Upper lobe of left lung (tissue), 4 donors: Measurements from ENCODE around the gene SUMF2.

Experiments
- EP300 ChIP-seq, 4 donors: sonication (generic); formaldehyde crosslinking; IDR thresholded peaks; one replicate each; pipeline ENCODE4 v1.5.1; 2017; ENCODE audit warnings: antibody characterized with exemption in 4 of 4, control low read depth in 2 of 4
- POLR2A ChIP-seq, 4 donors: fragments of 450-650 bp; IDR thresholded peaks; one replicate each; pipeline ENCODE4 v1.5.1; 2016 to 2017; ENCODE audit warnings: antibody characterized with exemption in 4 of 4, mild to moderate bottlenecking in 2 of 4
- POLR2AphosphoS5 ChIP-seq, 2 donors: sonication (generic); formaldehyde crosslinking; IDR thresholded peaks; one replicate each; pipeline ENCODE4 v1.5.1; 2017; ENCODE audit warnings: antibody characterized with exemption in 2 of 2
- TF ChIP-seq, protein P1 (sequence below), 6 experiments: fragments of 450-650 bp in 4 of 6; fragments of 200-600 bp in 2 of 6; sonication (generic) in 2 of 6; IDR thresholded peaks; one replicate each; pipeline ENCODE4 v1.5.1; 2016 to 2019; ENCODE audit warnings: antibody characterized with exemption in 6 of 6

DNA sequence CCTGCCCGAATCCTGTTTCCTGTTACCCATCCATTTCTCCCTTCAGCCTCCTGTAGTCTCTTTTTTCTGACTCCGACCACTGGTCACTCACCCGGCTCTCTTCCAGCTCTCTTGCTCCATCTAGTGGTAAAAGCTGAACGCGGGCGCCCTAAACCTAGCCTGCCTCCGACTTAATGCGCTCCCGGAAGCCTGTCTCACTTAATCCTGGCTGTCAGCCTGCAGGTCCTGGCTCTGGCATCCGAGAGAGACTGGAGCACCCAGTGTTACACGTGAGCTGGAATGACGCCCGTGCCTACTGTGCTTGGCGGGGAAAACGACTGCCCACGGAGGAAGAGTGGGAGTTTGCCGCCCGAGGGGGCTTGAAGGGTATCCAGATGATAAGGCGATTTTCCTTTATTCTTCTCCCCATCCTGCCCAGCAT lies 10.3 kb downstream of the SUMF2 start:
- TF ChIP-seq, protein P1, sequence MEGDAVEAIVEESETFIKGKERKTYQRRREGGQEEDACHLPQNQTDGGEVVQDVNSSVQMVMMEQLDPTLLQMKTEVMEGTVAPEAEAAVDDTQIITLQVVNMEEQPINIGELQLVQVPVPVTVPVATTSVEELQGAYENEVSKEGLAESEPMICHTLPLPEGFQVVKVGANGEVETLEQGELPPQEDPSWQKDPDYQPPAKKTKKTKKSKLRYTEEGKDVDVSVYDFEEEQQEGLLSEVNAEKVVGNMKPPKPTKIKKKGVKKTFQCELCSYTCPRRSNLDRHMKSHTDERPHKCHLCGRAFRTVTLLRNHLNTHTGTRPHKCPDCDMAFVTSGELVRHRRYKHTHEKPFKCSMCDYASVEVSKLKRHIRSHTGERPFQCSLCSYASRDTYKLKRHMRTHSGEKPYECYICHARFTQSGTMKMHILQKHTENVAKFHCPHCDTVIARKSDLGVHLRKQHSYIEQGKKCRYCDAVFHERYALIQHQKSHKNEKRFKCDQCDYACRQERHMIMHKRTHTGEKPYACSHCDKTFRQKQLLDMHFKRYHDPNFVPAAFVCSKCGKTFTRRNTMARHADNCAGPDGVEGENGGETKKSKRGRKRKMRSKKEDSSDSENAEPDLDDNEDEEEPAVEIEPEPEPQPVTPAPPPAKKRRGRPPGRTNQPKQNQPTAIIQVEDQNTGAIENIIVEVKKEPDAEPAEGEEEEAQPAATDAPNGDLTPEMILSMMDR (IDR thresholded peaks at IDR 0.05), result peak; percentile 82 to 91 (median 88)
- TF ChIP-seq POLR2A (IDR thresholded peaks at IDR 0.05) (peak in 1 of 4 donors; percentile 8), POLR2AphosphoS5 (IDR thresholded peaks at IDR 0.05) (no peak), EP300 (IDR thresholded peaks at IDR 0.05) (no peak)
